Measurements from ENCODE around the gene GAREM2. TPM values are rescaled to one million over a fixed set of nuclear protein-coding genes. Genes with fewer than 3 reads are reported as not detected.

The GAREM2 gene
- total and polyA plus RNA-seq, 4 donors, result 8.7 to 63.2 (median 28.8) TPM

DNA sequence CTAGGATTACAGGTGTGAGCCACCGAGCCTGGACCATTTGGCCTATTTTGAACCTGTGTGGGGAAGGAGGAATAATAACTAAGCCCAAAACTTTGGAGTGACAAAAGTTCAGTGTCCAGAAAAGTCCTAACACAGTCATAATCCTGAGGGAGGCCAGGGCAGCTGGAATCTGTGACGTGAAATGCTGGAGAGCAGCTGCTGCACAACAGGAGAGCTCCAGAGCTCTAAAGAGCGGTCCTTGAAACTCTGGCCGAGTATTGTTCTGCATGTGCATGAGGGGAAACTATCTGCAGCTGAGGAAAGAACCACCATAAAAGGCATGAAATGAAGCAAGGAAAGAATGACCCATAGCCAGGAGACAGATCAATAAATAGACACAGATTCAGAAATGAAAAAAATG is 43.7 kb downstream of the GAREM2 start:
- Histone ChIP-seq H3K27me3 (ENCODE audit: control insufficient read depth, insufficient read depth, low read length) (no peaks in the 10 kb centered on the region), H3K27ac (ENCODE audit: low read depth, low read length) (no peak overlapping the region), H3K4me3 (ENCODE audit: low read depth, low read length) (no peak overlapping the region), H3K36me3 (ENCODE audit: control insufficient read depth, insufficient read depth, low read length) (peaks cover 16% of the 10 kb centered on the region), H3K9me3 (ENCODE audit: control insufficient read depth, insufficient read depth, low read length) (no peaks in the 10 kb centered on the region), H3K4me1 (ENCODE audit: control insufficient read depth, insufficient read depth, low read length) (no peaks in the 10 kb centered on the region)
- DNase-seq (ENCODE audit: low read depth in 4 of 6, low spot score in 6 of 6), result no peak
- 80% methylated on average over 3 of the region's 4 CpGs for WGBS (ENCODE audit: insufficient coverage)

DNA sequence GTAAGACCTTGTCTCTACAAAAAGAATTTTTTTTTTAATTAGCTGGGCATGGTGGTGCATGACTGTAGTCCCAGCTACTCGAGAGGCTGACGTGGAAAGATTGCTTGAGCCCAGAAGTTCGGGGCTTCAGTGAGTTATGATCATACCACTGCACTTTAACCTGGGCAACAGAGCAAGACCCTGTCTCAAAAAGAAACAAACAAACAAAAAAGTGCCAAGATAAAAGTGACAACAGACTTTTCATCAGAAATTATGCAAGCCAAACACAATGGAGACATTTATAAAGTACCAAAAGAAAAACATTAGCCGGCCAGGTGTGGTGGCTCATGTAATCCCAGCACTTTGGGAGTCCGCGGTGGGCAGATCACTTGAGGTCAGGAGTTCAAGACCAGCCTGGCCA is 44.8 kb downstream of the GAREM2 start:
- DNase-seq (ENCODE audit: low read depth in 4 of 6, low spot score in 6 of 6), result no peak
- Histone ChIP-seq H3K9me3 (ENCODE audit: control insufficient read depth, insufficient read depth, low read length) (no peaks in the 10 kb centered on the region), H3K36me3 (ENCODE audit: control insufficient read depth, insufficient read depth, low read length) (peaks cover 10% of the 10 kb centered on the region), H3K27me3 (ENCODE audit: control insufficient read depth, insufficient read depth, low read length) (no peaks in the 10 kb centered on the region), H3K4me3 (ENCODE audit: low read depth, low read length) (no peak overlapping the region), H3K27ac (ENCODE audit: low read depth, low read length) (no peak overlapping the region), H3K4me1 (ENCODE audit: control insufficient read depth, insufficient read depth, low read length) (no peaks in the 10 kb centered on the region)
- WGBS (ENCODE audit: insufficient coverage), result 100% methylated on average over 3 of the region's 6 CpGs

DNA sequence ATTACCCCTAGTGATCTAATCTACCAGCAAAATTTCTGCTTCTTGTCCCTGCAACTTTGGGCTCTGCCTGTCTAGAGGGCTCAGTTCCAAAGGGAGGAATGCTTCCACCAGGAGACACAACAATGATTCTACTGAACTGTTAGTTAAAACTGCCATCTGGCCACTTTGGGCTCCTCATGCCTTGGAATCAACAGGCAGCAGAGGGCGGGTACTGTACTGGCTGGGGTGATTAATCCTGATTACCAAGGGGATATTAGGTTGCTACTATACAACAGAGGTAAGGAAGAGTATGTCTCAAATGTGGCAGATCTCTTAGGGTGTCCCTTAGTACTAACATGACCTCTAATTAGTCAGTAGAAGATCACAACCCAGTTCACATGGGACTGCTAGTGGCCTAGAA is 50.1 kb downstream of the GAREM2 start:
- Histone ChIP-seq H3K36me3 (ENCODE audit: control insufficient read depth, insufficient read depth, low read length) (peaks cover 18% of the 10 kb centered on the region), H3K4me1 (ENCODE audit: control insufficient read depth, insufficient read depth, low read length) (no peaks in the 10 kb centered on the region), H3K27me3 (ENCODE audit: control insufficient read depth, insufficient read depth, low read length) (no peaks in the 10 kb centered on the region), H3K4me3 (ENCODE audit: low read depth, low read length) (no peak overlapping the region), H3K27ac (ENCODE audit: low read depth, low read length) (no peak overlapping the region), H3K9me3 (ENCODE audit: control insufficient read depth, insufficient read depth, low read length) (no peaks in the 10 kb centered on the region)
- DNase-seq (ENCODE audit: low read depth in 4 of 6, low spot score in 6 of 6), result peak in 1 of 6 donors; percentile 18
- 83% methylated on average over 1 of the region's 1 CpG for WGBS (ENCODE audit: insufficient coverage)

DNA sequence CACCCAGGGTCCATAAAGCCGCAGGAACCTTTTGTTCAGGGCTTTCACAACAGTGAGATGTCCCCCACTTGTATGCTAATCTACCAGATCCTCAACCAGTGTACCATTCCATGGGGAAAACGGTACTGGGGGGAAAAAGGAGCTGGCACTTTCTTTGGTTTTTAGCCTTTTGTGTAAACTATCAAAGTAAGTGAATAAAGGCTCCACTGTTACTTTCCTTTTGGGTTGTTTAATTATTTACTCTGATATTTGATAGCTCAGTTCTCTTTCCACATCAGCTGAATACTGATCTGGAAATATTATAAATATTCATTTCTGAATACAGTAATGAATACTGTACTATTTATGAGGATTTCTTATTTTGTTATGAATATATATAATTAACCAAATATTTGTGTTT is 51.2 kb downstream of the GAREM2 start:
- WGBS (ENCODE audit: insufficient coverage), result no CpG with 5 or more reads among the region's 2 CpGs

DNA sequence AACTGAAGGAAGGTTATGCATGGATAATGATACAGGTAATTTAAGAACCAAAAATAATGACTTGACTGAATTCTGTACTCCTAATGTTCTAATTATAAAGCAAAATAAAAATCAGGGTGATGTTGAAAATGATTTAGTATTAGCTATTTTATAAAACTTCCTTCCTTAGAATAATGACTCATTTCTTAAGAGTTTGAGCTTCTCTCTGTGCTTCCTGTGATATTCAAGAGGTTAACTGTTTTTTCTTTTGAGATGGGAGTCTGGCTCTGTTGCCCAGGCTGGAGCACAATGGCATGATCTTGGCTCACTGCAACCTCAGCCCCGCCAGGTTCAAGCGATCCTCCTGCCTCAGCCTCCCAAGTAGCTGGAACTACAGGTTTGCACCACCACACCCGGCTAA is 56.7 kb downstream of the GAREM2 start:
- WGBS (ENCODE audit: insufficient coverage), result 90% methylated on average over 3 of the region's 3 CpGs
- Histone ChIP-seq H3K4me3 (ENCODE audit: low read depth, low read length) (no peak overlapping the region), H3K27ac (ENCODE audit: low read depth, low read length) (no peak overlapping the region), H3K9me3 (ENCODE audit: control insufficient read depth, insufficient read depth, low read length) (no peaks in the 10 kb centered on the region), H3K36me3 (ENCODE audit: control insufficient read depth, insufficient read depth, low read length) (peaks cover 57% of the 10 kb centered on the region), H3K4me1 (ENCODE audit: control insufficient read depth, insufficient read depth, low read length) (no peaks in the 10 kb centered on the region), H3K27me3 (ENCODE audit: control insufficient read depth, insufficient read depth, low read length) (no peaks in the 10 kb centered on the region)
- no peak for DNase-seq (ENCODE audit: low read depth in 4 of 6, low spot score in 6 of 6)

More for the DNA sequence above, 51.2 kb downstream of the GAREM2 start:
- Histone ChIP-seq H3K27ac (ENCODE audit: low read depth, low read length) (no peak overlapping the region), H3K36me3 (ENCODE audit: control insufficient read depth, insufficient read depth, low read length) (peaks cover 27% of the 10 kb centered on the region), H3K27me3 (ENCODE audit: control insufficient read depth, insufficient read depth, low read length) (no peaks in the 10 kb centered on the region), H3K9me3 (ENCODE audit: control insufficient read depth, insufficient read depth, low read length) (no peaks in the 10 kb centered on the region), H3K4me3 (ENCODE audit: low read depth, low read length) (no peak overlapping the region), H3K4me1 (ENCODE audit: control insufficient read depth, insufficient read depth, low read length) (no peaks in the 10 kb centered on the region)
- DNase-seq (ENCODE audit: low read depth in 4 of 6, low spot score in 6 of 6), result no peak

DNA sequence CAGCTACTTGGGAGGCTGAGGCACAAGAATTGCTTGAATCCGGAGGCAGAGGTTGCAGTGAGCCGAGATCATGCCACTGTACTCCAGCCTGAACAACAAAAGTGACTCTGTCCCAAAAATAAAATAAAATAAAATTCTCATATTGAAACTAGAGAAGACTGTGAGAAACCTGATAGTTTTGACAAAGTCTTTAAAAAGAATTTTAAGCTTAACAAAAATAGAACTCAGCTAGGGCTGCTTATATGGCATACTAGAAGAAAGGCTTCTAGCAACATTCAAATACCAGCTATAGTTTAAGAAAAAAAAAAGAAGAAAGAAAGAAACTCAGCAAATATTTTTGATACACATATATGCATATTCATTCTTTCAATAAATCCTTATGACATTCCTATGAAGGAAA is 57.9 kb downstream of the GAREM2 start:
- H3K9me3 ChIP-seq (ENCODE audit: control insufficient read depth, insufficient read depth, low read length), result no peaks in the 10 kb centered on the region
- H3K27me3 ChIP-seq (ENCODE audit: control insufficient read depth, insufficient read depth, low read length), result no peaks in the 10 kb centered on the region
- H3K4me1 ChIP-seq (ENCODE audit: control insufficient read depth, insufficient read depth, low read length), result no peaks in the 10 kb centered on the region
- H3K27ac ChIP-seq (ENCODE audit: low read depth, low read length), result no peak overlapping the region
- H3K36me3 ChIP-seq (ENCODE audit: control insufficient read depth, insufficient read depth, low read length), result peaks cover 63% of the 10 kb centered on the region
- WGBS (ENCODE audit: insufficient coverage), result no CpG with 5 or more reads among the region's 2 CpGs
- DNase-seq (ENCODE audit: low read depth in 4 of 6, low spot score in 6 of 6), result no peak
- H3K4me3 ChIP-seq (ENCODE audit: low read depth, low read length), result no peak overlapping the region

DNA sequence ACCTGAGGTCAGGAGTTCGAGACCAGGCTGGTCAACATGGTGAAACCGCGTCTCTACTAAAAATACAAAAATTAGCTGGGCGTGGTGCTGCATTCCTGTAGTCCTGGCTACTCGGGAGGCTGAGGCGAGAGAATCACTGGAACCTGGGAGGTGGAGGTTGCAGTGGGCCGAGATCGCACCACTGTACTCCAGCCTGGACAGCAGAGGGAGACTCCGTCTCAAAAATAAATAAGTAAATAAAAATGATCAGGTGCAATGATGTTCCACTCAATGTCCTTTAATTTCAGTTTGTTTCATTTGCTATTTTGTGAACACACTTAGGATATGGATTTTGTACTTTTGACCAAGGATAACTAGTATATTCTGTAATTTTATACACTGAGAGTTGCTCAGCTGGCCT is 62.2 kb downstream of the GAREM2 start:
- Histone ChIP-seq H3K4me3 (ENCODE audit: low read depth, low read length) (no peak overlapping the region), H3K27me3 (ENCODE audit: control insufficient read depth, insufficient read depth, low read length) (no peaks in the 10 kb centered on the region), H3K36me3 (ENCODE audit: control insufficient read depth, insufficient read depth, low read length) (peaks cover 47% of the 10 kb centered on the region), H3K4me1 (ENCODE audit: control insufficient read depth, insufficient read depth, low read length) (no peaks in the 10 kb centered on the region), H3K27ac (ENCODE audit: low read depth, low read length) (no peak overlapping the region), H3K9me3 (ENCODE audit: control insufficient read depth, insufficient read depth, low read length) (no peaks in the 10 kb centered on the region)
- peak in 1 of 6 donors; percentile 24 for DNase-seq (ENCODE audit: low read depth in 4 of 6, low spot score in 6 of 6)
- 100% methylated on average over 4 of the region's 9 CpGs for WGBS (ENCODE audit: insufficient coverage)

DNA sequence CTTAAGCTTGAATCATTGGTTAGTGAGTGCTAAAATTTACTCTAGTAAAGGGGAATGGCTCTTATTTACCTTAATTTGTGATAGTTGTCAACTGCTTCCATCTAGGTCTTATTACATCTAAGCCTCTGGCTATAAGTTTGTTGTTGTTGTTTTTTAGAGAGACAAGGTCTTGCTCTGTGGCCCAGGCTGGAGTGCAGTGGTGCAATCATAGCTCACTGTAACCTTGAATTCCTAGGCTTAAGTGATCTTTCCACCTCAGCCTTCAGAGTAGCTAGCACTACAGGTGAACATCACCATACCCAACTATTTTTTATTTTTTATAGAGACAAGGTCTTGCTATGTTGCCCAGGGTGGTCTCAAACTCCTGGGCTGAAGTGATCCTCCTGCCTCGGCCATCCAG is 65.0 kb downstream of the GAREM2 start:
- Histone ChIP-seq H3K9me3 (ENCODE audit: control insufficient read depth, insufficient read depth, low read length) (no peaks in the 10 kb centered on the region), H3K4me1 (ENCODE audit: control insufficient read depth, insufficient read depth, low read length) (peaks cover 4% of the 10 kb centered on the region), H3K27me3 (ENCODE audit: control insufficient read depth, insufficient read depth, low read length) (no peaks in the 10 kb centered on the region), H3K36me3 (ENCODE audit: control insufficient read depth, insufficient read depth, low read length) (peaks cover 35% of the 10 kb centered on the region), H3K4me3 (ENCODE audit: low read depth, low read length) (no peak overlapping the region), H3K27ac (ENCODE audit: low read depth, low read length) (no peak overlapping the region)
- no CpG with 5 or more reads among the region's 1 CpG for WGBS (ENCODE audit: insufficient coverage)
- no peak for DNase-seq (ENCODE audit: low read depth in 4 of 6, low spot score in 6 of 6)

DNA sequence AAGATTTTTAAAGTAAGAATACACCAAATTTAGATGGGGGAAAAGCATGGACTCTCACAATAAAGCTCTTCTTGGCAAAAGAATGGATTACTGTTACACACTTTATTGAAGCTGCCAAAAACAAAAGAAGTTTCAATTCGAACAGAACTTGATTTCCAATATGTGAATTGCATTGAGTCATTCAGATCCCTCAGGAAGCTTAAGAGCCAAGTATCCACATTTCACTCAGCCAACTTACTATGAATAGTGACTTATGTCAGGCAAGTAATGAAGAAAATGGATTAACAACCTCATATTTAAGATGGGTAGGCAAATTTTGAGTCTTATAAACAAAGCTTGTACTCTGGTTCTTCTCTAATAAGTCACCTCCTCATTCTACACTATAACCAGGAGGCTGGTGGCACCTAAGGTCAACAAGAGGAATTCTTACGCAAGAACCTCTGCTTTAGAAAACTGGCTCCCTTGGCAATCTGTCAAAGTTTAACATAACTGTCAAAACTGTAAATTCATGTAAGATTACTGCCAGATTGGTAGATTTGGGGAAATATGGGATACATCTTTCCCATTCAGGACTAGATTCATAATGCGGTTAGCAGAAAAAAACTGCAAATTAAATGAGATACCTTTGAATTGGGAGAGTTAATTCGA is 65.5 kb downstream of the GAREM2 start:
- Histone ChIP-seq H3K9me3 (ENCODE audit: control insufficient read depth, insufficient read depth, low read length) (no peaks in the 10 kb centered on the region), H3K36me3 (ENCODE audit: control insufficient read depth, insufficient read depth, low read length) (peaks cover 30% of the 10 kb centered on the region), H3K4me1 (ENCODE audit: control insufficient read depth, insufficient read depth, low read length) (peaks cover 6% of the 10 kb centered on the region), H3K27ac (ENCODE audit: low read depth, low read length) (no peak overlapping the region), H3K4me3 (ENCODE audit: low read depth, low read length) (no peak overlapping the region), H3K27me3 (ENCODE audit: control insufficient read depth, insufficient read depth, low read length) (no peaks in the 10 kb centered on the region)
- WGBS (ENCODE audit: insufficient coverage), result no CpG with 5 or more reads among the region's 4 CpGs
- DNase-seq (ENCODE audit: low read depth in 4 of 6, low spot score in 6 of 6), result no peak
